ACC112 (cell line): ENCODE measurements around the gene SLC9B2.
A peak's percentile ranks its signal among the peaks of the same experiment; 100 is the strongest.

Experiments used
- H2AFZ ChIP-seq: fragments of 200-600 bp; sonication (generic); one replicate; pipeline ENCODE4 v1.6.0; 2017; ENCODE audit warnings: antibody characterized with exemption, low read length; ENCODE audit not compliant: unreplicated experiment
- H3K27ac ChIP-seq: fragments of 200-600 bp; sonication (generic); 2 replicates; pipeline ENCODE4 v1.5.1; 2014; ENCODE audit warnings: low read depth, mild to moderate bottlenecking, antibody characterized with exemption, low read length, moderate library complexity
- H3K27me3 ChIP-seq: fragments of 200-600 bp; sonication (generic); 2 replicates; pipeline ENCODE4 v1.6.1; 2014; ENCODE audit warnings: mild to moderate bottlenecking, antibody characterized with exemption, low read length, moderate library complexity, mixed read lengths; ENCODE audit not compliant: insufficient read depth
- H3K36me3 ChIP-seq: fragments of 200-600 bp; sonication (generic); 2 replicates; pipeline ENCODE4 v1.6.1; 2016; ENCODE audit warnings: mild to moderate bottlenecking, antibody characterized with exemption, low read length, moderate library complexity, mixed read lengths; ENCODE audit not compliant: insufficient read depth
- H3K4me1 ChIP-seq: fragments of 200-600 bp; sonication (generic); one replicate; pipeline ENCODE4 v1.6.1; 2016; ENCODE audit warnings: low read length, mixed read lengths; ENCODE audit not compliant: insufficient read depth, unreplicated experiment, control insufficient read depth
- H3K4me3 ChIP-seq: fragments of 200-600 bp; sonication (generic); 2 replicates; pipeline ENCODE4 v1.5.1; 2014; ENCODE audit warnings: mild to moderate bottlenecking, low read depth, low read length
- H3K79me2 ChIP-seq: fragments of 200-600 bp; sonication (generic); one replicate; pipeline ENCODE4 v1.6.0; 2016; ENCODE audit warnings: low read length; ENCODE audit not compliant: control insufficient read depth, unreplicated experiment, insufficient read depth

SLC9B2 gene, protein sequence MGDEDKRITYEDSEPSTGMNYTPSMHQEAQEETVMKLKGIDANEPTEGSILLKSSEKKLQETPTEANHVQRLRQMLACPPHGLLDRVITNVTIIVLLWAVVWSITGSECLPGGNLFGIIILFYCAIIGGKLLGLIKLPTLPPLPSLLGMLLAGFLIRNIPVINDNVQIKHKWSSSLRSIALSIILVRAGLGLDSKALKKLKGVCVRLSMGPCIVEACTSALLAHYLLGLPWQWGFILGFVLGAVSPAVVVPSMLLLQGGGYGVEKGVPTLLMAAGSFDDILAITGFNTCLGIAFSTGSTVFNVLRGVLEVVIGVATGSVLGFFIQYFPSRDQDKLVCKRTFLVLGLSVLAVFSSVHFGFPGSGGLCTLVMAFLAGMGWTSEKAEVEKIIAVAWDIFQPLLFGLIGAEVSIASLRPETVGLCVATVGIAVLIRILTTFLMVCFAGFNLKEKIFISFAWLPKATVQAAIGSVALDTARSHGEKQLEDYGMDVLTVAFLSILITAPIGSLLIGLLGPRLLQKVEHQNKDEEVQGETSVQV

DNA sequence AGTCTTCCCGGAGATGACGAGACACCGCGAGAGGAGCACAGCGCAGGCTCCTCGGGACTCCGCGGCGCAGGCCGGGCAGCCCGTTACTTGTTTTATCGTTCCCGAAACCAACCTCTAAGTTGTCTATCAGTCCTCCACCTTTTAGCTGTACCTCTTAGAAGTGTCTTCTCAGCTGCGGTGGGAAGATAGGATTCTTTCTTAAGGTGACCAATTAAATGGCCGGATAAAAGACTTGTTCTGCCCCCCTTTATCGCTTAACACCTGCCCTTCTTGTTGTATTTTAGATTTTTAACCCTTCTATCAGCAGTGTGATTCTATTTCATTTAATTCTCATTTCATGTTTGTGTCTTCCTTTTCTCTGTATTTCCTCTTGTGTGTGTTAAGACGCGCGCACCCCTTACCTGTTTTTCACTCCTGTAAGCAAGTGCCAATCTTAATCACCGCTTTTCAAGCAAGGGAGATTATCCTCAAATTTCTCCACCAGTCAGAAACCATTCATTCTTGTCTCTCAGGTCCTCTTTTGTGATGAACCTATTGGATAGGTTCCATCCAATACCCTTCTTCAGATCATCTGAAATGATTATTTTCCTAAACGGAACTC, at the start of gene SLC9B2:
SLC9B2 (minus strand) TSS at position 15 of the 601 bp plus-strand sequence. CDS start 9,211 bp downstream, outside the sequence.
- peak within 1 kb of the TSS; percentile 100 for H2AFZ ChIP-seq
- H3K4me3 ChIP-seq, result peak within 1 kb of the TSS; percentile 89
- H3K4me1 ChIP-seq, result peaks cover 21% of the 10 kb centered on the region
- H3K79me2 ChIP-seq, result peaks cover 33% of the 10 kb centered on the region
- H3K27me3 ChIP-seq, result no peaks in the 10 kb centered on the region
- peak within 1 kb of the TSS; percentile 75 for H3K27ac ChIP-seq
- H3K36me3 ChIP-seq, result peaks cover under 1% of the 10 kb centered on the region; the same call in 1 of the 2 replicates

DNA sequence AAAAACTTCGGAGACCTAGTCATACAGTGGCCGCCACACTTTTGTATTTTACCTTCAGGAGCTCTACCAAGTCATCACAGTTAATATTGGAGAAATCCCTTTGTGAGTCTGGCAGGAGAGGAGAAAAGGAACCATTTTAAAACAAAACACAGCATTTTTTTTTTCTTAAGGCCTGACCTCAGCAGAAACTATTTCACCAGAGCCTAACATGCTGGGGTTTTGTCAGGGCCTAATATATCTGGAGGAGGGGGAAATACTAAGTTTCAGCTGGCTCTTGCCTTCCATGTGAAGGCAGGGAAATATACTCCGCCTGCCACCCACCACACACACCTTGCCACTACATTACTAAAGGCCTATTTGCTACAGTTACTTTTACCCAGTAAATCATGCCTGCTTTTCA, 49.6 kb upstream of the SLC9B2 start:
- Histone ChIP-seq H3K27me3 (no peaks in the 10 kb centered on the region), H3K4me3 (no peak overlapping the region), H3K36me3 (peaks cover 45% of the 10 kb centered on the region), H2AFZ (no peak overlapping the region), H3K4me1 (no peaks in the 10 kb centered on the region), H3K27ac (no peak overlapping the region), H3K79me2 (no peaks in the 10 kb centered on the region)

- Histone ChIP-seq H3K36me3 (peaks cover 30% of the 10 kb centered on the region), H3K27ac (no peak overlapping the region), H3K79me2 (no peaks in the 10 kb centered on the region), H3K4me3 (no peak overlapping the region), H3K27me3 (no peaks in the 10 kb centered on the region), H2AFZ (no peak overlapping the region), H3K4me1 (peaks cover 11% of the 10 kb centered on the region)
These were observed 46.6 kb upstream of the SLC9B2 start for GRCh38 chr4:103123114-103123513.

GRCh38 chr4:103118166-103118565, 41.6 kb upstream of the SLC9B2 start:
- peaks cover 13% of the 10 kb centered on the region for H3K4me1 ChIP-seq
- H3K36me3 ChIP-seq, result peaks cover 24% of the 10 kb centered on the region
- no peak overlapping the region for H3K4me3 ChIP-seq
- H3K79me2 ChIP-seq, result no peaks in the 10 kb centered on the region
- H2AFZ ChIP-seq, result no peak overlapping the region
- no peak overlapping the region for H3K27ac ChIP-seq
- H3K27me3 ChIP-seq, result no peaks in the 10 kb centered on the region

DNA sequence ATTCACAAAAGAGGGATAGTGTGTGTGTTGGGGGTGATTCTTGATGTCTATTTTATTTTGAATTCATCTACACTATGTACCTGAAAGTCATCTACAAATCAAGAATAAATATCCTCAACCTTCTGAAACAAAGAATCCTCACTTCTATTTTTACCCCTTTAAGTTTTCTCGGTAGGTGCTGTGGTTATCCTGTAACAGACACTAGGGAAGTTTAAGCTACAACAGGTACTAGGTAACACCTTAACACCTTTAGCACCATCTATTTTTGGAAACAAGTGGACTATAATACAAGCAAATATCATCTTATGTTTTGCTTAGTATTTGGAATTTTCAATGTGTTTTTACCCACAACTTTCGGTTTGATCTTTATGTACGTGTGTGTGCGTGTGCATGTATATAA, 35.0 kb upstream of the SLC9B2 start:
- H3K4me1 ChIP-seq, result no peaks in the 10 kb centered on the region
- no peak overlapping the region for H3K27ac ChIP-seq
- H3K79me2 ChIP-seq, result no peaks in the 10 kb centered on the region
- H2AFZ ChIP-seq, result no peak overlapping the region
- H3K4me3 ChIP-seq, result no peak overlapping the region
- H3K36me3 ChIP-seq, result peaks cover 19% of the 10 kb centered on the region; the same call in 1 of the 2 replicates
- no peaks in the 10 kb centered on the region for H3K27me3 ChIP-seq

- Histone ChIP-seq H2AFZ (no peak overlapping the region), H3K4me3 (no peak overlapping the region), H3K79me2 (no peaks in the 10 kb centered on the region), H3K4me1 (peaks cover 4% of the 10 kb centered on the region), H3K36me3 (peaks cover 21% of the 10 kb centered on the region; the same call in 1 of the 2 replicates), H3K27me3 (no peaks in the 10 kb centered on the region), H3K27ac (no peak overlapping the region)
These were observed 32.0 kb upstream of the SLC9B2 start for GRCh38 chr4:103108542-103108941.

DNA sequence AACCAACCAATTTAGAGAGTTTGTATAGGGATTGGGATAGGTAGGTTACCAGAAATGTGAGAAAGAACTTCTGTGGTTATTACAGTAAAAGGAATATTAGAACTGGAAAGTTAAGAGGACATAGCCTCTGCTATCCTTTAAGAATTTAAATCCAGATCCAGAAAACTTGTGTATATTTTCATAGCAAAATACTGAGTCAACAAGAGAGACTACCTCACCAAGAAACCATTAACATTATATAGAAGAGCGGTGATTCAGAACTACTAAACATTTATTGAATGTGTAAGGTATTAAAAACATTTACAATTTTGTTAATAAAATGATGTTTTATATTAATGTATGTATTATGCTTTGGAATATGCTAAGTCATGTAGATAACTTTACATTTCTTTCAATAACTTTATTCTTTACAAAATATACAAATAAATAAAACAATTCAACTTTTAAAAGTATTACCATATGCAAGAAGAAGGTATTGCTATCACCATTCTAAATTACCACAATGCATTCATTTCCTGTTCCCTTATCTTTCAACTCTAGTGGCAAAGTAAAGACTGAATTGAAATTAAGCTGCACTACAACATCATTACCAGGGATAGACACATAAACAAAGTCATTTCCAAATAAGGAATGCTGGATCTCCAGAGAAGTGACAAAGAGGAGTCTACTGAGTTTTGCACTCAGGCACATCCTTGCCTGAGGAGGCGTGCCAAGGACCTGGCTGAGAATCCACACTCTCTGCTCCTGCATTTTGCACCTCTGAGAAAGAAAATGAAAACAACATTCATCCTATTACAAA, 29.2 kb upstream of the SLC9B2 start:
- Histone ChIP-seq H3K27ac (no peak overlapping the region), H3K4me3 (no peak overlapping the region), H2AFZ (no peak overlapping the region), H3K27me3 (no peaks in the 10 kb centered on the region), H3K36me3 (peaks cover 19% of the 10 kb centered on the region; the same call in 1 of the 2 replicates), H3K79me2 (no peaks in the 10 kb centered on the region), H3K4me1 (peaks cover 4% of the 10 kb centered on the region)

DNA sequence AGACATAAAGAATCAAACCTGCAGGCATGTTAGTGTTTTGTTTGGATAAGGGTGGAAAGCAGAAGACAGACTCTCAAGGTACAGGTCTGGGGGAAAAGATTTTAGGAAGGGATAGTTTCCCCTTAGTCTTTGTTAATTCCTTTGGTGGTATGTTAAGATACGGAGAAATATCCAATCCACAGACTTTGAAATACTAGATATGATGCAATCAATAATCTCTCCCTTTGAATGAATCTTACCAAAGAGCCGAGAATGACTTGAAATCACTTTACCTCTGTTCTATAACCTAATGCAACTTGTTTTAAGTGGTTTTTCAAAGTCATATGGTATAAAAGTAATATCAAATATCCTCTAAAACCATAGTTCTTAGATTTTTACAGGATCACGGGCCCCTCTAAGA, 28.3 kb upstream of the SLC9B2 start:
- Histone ChIP-seq H3K4me1 (peaks cover 4% of the 10 kb centered on the region), H3K27me3 (no peaks in the 10 kb centered on the region), H3K79me2 (no peaks in the 10 kb centered on the region), H3K36me3 (peaks cover 16% of the 10 kb centered on the region; the same call in 1 of the 2 replicates), H2AFZ (no peak overlapping the region), H3K27ac (no peak overlapping the region), H3K4me3 (no peak overlapping the region)

DNA sequence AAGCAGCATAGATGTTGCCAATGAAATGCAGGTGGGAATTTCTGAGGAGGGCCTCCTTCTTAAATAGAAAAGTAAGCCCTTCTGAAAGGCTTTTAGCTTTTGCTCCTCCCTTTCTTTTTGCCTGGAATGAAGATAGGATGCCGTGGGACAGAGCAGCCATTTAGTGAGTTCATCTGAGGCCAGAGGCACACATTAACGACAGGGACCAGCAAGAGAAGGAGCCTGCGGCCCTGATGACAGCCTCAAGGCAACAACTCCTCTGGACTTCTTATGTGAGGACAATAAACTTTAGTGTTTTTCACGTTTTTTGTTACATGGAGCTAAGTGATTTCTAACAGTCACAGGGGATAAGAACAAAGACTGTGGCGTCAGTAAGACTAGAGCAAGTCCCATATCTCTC, 24.1 kb upstream of the SLC9B2 start:
- peaks cover 7% of the 10 kb centered on the region for H3K4me1 ChIP-seq
- H3K79me2 ChIP-seq, result peaks cover 24% of the 10 kb centered on the region
- H3K4me3 ChIP-seq, result no peak overlapping the region
- H3K27ac ChIP-seq, result no peak overlapping the region
- H3K36me3 ChIP-seq, result no peaks in the 10 kb centered on the region
- no peaks in the 10 kb centered on the region for H3K27me3 ChIP-seq
- H2AFZ ChIP-seq, result peak overlapping the region; percentile 45

DNA sequence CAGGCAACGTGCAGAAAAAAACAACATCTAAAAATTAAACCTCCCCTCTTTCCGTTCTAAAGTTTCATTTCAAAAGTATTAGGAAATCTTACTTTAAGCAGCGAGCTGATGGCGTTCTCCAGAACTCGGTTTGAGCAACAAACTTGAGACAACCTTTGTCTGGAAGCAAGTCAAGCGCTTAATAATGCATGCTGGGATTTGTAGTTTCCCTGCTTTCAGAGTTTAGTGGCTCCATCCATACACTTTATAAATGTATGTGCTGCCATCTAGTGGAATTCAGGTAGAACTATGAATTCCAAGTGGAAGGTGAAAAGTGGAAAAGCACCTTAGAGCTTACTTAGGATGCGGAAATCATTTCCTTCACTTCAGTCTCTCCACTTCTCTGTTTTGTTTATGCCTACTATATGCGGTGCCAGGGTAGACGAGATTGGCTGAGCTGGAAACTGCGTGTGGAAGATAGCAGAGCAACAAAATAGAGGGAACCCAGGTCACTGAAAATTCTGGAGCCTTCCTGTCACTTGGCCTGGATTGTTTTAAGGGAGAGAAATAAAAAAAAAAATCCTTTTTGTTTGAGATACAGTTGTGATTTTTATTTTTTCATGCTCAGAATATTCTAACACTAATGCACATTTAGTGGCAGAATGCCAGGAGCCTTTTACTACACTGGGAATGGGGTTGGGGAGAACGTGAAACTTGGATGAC, 23.3 kb upstream of the SLC9B2 start, which contains the start of gene BDH2:
BDH2 (minus strand) TSS at position 144 of the 702 bp plus-strand sequence. CDS start 3,580 bp downstream, outside the sequence.
- H3K4me1 ChIP-seq, result peaks cover 9% of the 10 kb centered on the region
- peak within 1 kb of the TSS; percentile 98 for H2AFZ ChIP-seq
- peaks cover 24% of the 10 kb centered on the region for H3K79me2 ChIP-seq
- H3K36me3 ChIP-seq, result no peaks in the 10 kb centered on the region
- no peaks in the 10 kb centered on the region for H3K27me3 ChIP-seq
- peak within 1 kb of the TSS; percentile 84 for H3K4me3 ChIP-seq
- H3K27ac ChIP-seq, result peak within 1 kb of the TSS; percentile 63
